ENCODE measurements around the gene TRIM43.
"Not testable (repeated sequence)": the region's sequence is repeated elsewhere in the genome, so short reads cannot be mapped to it uniquely, and the experiment has no call there.

The TRIM43 gene

GRCh38 chr2:95641787-95642186 is 50.0 kb downstream of the TRIM43 start:
- not testable (repeated sequence) for DNase-seq

GRCh38 chr2:95642360-95642759 is 50.6 kb downstream of the TRIM43 start:
- DNase-seq = not testable (repeated sequence)

- DNase-seq = not testable (repeated sequence)
Observed at GRCh38 chr2:95642951-95643350, 51.1 kb downstream of the TRIM43 start.

- not testable (repeated sequence) for DNase-seq
Observed at GRCh38 chr2:95645312-95645711, 53.5 kb downstream of the TRIM43 start.

GRCh38 chr2:95646274-95646994 is 54.6 kb downstream of the TRIM43 start:
- DNase-seq = not testable (repeated sequence)

- not testable (repeated sequence) for DNase-seq
Observed at GRCh38 chr2:95648894-95649544, 57.2 kb downstream of the TRIM43 start.

All from activated CD8-positive, alpha-beta memory T cell treated with anti-CD3 and anti-CD28 coated beads for 24 hours (primary cell).